ENCODE results near the gene ABLIM1.

Gene ABLIM1

GRCh38 chr10:114408968-114409444 is 249.1 kb downstream of the ABLIM1 start:
- no peak for DNase-seq (ENCODE audit: low spot score)

- DNase-seq (ENCODE audit: low spot score) = no peak
Measured at GRCh38 chr10:114408112-114408967, 249.7 kb downstream of the ABLIM1 start.

GRCh38 chr10:114406455-114406854 is 251.6 kb downstream of the ABLIM1 start:
- DNase-seq (ENCODE audit: low spot score) = no peak

GRCh38 chr10:114405011-114405350 is 253.1 kb downstream of the ABLIM1 start:
- DNase-seq (ENCODE audit: low spot score) = no peak

DNA sequence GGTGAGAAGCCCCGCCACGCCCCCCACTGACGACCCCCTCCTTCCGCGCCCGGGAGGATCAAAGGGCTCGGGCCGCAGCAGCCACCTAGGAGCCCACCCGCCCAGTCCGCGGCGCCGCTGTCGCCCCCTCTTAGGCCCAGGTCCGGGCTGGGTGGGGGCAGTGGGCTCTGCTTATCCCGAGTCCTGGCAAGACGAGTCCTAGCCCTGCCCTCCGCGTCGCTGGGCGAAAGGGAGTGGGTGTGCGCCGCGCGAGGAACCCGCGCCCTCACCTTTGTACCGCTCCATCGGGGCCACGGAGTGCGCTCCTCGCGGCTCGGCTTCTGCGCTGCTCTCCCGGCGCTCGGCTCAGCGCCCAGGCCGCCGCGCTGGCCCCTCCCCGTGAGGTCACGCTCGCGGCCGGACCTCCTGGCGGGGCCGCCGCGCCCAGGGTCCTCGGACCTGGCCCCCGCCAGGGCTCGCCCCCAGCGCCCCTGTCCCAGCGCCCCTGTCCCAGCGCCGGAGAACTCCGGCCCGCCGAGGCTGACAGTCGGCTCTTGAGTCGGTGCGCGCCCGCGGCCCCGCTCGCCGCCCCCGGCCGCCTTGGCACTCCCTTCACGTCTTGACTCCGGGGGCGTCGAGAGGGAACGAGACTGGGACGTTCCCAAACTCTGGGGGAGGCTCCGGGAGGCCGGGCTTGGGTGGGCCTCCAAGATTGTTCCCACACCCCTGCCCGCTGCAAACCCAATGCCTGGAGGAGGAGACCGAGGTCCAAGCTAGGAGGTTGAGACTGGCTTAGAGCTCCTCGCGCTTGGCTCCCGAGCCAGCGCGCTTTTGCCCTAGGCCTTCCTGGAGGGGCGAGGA is 253.7 kb downstream of the ABLIM1 start, which contains the start of gene AFAP1L2:
Gene AFAP1L2 (minus strand): TSS at position 332 of the 840 bp plus-strand sequence. CDS start 47 bp downstream, at position 285.
- peak; percentile 62 for DNase-seq (ENCODE audit: low spot score)

GRCh38 chr10:114403541-114404161 is 254.4 kb downstream of the ABLIM1 start:
- no peak for DNase-seq (ENCODE audit: low spot score)

- DNase-seq (ENCODE audit: low spot score) = no peak
Measured at GRCh38 chr10:114402871-114403540, 255.1 kb downstream of the ABLIM1 start.

DNA sequence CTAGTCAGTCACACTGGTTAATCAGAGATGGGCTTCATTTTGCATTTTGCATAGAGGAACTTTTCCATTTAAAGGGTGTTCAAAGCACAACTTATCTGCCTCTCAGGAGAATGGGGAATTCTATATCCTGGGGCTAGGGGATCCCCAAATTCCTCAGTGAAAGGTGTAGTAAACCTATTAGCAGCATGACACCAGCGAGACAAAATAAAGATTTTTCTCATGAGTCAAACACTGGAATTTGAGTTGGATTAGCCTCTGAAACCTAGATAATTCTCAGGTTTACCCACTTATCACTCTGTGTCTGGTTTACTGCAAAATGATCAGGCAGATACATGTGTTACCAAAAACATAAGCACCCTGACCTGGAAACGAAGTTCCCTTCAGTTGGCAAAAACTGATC is 255.8 kb downstream of the ABLIM1 start:
- no peak for DNase-seq (ENCODE audit: low spot score)

DNA sequence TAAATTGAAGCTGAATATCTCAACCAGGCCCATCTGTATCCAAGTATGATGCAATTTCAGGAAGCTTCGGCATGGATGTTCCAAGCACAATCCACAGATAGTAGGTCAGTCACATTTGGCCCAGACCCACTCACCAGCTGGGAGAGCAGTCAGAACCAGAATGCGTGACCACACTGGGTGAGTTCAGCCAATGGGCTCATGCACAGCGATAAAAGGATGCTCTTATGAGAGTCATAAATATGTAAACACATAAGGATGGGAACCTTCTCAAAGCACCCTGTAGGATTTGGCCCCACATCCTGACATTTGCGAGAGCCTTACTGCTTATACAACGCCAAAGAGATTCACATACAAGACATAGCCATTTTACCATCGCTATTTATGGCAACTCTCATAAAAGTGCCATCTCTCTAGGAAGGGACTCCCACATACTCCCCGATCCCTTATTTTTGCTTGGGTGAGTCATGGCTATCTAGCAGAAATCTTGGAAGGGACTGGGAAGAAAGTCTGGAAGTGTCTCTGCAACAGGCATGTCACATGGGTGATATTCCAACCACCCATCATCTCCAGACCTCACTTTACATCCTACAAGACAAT is 256.8 kb downstream of the ABLIM1 start:
- peak; percentile 40 for DNase-seq (ENCODE audit: low spot score)

DNA sequence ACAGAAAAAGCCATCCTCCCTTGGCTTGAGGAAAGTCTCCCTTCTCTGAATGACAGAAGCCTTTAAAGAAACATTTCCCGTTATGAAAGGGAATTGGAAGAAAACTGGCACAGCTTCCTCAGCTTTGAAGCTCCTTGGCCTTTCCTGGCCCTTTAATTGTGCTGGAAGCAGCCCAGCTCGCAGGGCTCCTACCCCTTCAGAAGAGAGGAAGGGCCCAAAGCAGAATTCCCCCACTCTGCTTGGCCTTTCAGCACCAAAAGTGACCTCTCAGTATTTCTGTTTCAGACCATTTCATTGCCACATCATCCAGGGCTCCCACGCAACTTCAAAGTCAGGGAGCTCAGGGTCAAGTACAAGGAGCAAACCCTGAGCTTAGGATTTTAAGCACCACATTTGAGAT is 258.0 kb downstream of the ABLIM1 start:
- DNase-seq (ENCODE audit: low spot score) = no peak

GRCh38 chr10:114399576-114399975 is 258.5 kb downstream of the ABLIM1 start:
- no peak for DNase-seq (ENCODE audit: low spot score)

GRCh38 chr10:114398587-114399331 is 259.3 kb downstream of the ABLIM1 start:
- no peak for DNase-seq (ENCODE audit: low spot score)

- no peak for DNase-seq (ENCODE audit: low spot score)
Measured at GRCh38 chr10:114397651-114398145, 260.4 kb downstream of the ABLIM1 start.

GRCh38 chr10:114396464-114396863 is 261.6 kb downstream of the ABLIM1 start:
- DNase-seq (ENCODE audit: low spot score) = no peak

DNA sequence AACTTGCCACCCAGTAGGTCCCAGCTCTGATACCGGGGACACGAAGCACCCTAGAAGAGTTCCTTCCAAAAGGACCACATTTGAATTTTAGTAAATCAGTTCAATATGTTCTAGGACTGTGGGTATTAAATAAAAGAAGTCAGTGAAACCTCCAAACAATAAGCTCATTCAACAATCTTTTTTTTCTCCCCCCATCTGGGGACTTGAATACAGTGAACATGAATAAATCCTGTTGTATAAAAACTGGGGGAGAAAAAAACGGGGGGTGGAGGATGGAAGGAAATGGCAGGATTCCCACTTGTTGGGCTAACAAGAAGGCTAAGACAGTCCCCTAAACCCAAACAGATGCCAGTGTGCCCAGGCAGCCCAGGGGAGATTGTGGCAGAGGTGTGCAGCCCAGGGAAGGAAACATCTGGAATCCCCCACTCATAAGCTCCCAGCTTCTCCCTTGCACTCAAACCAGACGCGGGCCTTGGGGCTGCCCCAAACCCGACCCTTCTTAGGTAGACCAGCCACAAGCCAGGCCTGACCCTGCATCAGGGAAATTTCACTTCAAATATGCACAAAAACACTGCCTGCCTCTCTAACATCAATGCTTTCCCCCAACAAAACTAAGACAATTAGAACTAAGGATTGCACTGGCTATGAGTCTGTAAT is 262.6 kb downstream of the ABLIM1 start:
- no peak for DNase-seq (ENCODE audit: low spot score)

DNA sequence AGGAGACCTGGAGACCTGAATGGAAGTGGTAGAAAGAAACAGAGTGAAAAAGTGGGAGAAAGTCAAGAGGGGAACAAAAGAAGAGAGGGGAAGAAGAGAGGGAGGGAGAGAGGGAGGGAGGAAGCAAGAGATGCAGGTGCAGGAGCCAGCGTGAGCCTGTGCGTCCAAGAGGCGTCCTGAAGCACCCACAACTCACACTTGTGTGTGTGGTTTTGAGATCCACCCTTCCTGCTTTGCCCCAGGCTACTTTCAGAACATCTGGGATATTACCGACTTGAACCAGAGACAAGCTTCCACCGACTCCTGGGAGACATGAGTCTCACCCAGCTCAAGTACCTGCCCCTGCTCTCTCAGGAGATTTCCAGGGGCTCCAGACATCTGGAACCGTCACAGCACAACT is 263.5 kb downstream of the ABLIM1 start:
- DNase-seq (ENCODE audit: low spot score) = no peak

DNA sequence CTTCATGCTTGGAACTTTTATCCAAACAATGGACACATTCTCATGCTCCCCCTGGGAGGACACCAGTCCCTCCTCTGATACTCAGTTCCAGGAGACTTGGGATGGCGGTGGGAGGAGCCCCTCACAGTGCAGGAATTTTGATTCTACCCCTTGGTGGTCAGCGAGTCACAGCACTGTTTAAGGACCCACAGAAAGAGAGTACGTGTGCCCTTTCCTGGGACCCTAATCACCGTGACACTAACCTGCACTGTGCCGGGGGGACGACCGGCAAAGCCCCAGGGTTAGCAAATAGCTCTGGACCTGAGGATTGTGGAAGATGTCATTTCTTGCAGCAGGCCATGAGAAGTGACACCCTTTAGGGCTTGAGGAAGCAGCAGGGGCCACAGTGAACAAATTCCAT is 264.2 kb downstream of the ABLIM1 start:
- no peak for DNase-seq (ENCODE audit: low spot score)

DNA sequence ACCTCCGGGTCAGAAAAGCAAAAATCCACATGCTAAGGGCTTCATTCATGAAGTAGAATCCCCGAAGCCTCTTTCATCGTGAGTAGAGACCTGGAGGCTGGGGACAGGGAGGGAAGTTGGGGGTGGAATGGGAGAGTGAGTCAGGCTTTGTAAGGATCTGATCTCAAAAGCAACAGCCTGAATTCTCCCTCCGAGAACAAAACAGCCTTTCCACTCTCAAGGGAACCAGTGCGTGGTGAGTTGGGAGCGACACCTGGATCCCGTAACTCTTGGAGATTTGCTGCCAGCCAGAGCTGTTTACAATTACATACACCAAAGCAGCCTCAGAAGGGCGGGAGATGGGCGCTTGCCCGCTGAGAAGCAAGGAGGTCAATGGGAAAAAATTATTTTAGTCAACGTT is 264.6 kb downstream of the ABLIM1 start:
- no peak for DNase-seq (ENCODE audit: low spot score)

DNA sequence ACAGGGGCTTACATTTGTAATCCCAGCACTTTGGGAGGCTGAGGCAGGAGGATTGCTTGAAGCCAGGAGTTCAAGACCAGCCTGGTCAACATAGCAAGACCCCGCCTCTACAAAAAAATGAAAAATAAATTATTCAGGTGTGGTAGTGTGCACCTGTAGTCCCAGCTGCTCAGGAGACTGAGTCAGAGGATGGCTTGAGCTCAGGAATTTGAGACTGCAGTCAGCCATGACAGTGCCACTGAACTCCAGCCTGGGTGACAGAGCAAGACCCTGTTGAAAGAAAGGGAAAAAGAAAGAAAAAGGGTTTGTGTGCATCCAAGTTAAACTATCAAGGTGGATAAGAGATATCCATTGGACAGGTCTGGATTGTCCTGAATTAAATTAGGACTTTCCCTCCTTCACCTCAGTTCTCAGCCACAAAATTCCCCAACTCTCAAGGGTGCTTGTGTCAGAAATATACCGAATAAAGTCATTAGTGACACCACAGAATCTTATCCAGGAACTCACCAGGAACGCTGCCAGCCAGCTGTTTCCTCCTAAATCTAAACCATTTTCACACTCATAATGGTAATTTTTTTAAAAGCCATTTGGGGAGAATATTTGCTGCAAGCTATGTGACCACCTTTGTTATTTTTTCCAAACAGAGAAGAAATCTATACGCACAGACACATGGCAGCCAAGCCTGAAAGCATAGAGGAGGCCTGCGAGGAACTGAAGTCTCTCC is 265.8 kb downstream of the ABLIM1 start:
- DNase-seq (ENCODE audit: low spot score) = no peak
